Right atrium auricular region (tissue), 2 donors: ENCODE measurements around the gene ABHD2. TPM values are rescaled to one million over a fixed set of nuclear protein-coding genes. Genes with fewer than 3 reads are reported as not detected.
"Not testable (repeated sequence)": the region's sequence is repeated elsewhere in the genome, so short reads cannot be mapped to it uniquely, and the experiment has no call there.

Experiments
- DNase-seq: peaks from one replicate; pipeline ENCODE4 v3.0.0-alpha.2; 2019; ENCODE audit warnings: low spot score
- H3K27ac ChIP-seq, 2 donors: fragments of 200-600 bp; sonication (generic); 1 replicate in 1 of 2; 2 replicates in 1 of 2; pipeline ENCODE4 v1.5.1; 2016 to 2019
- H3K27me3 ChIP-seq, 2 donors: fragments of 200-600 bp; sonication (generic); one replicate each; pipeline versions ENCODE4 v1.5.1 to v1.6.0; 2017 to 2019
- H3K36me3 ChIP-seq: fragments of 200-600 bp; sonication (generic); one replicate; pipeline ENCODE4 v1.5.1; 2016
- H3K4me1 ChIP-seq, 2 donors: fragments of 200-600 bp; sonication (generic); one replicate each; pipeline versions ENCODE4 v1.5.1 to v1.6.0; 2017 to 2019
- H3K4me3 ChIP-seq, 2 donors: fragments of 200-600 bp; sonication (generic); 1 replicate in 1 of 2; 2 replicates in 1 of 2; pipeline ENCODE4 v1.5.1; 2017 to 2019; ENCODE audit warnings: mild to moderate bottlenecking in 1 of 2, moderate library complexity in 1 of 2
- H3K9me3 ChIP-seq, 2 donors: fragments of 200-600 bp; sonication (generic); one replicate each; pipeline ENCODE4 v1.5.1; 2019
- total RNA-seq, 2 donors: library from RNA; depleted of rRNA; stranded (reverse); fragments of >200 nt; gene quantifications; one replicate each; pipeline ENCODE4 v1.1.0, GENCODE V29; 2016
- TF ChIP-seq, protein P1 (sequence below), 2 donors: fragments of 200-600 bp; sonication (generic); IDR thresholded peaks; one replicate each; pipeline ENCODE4 v1.5.1; 2019; ENCODE audit warnings: antibody characterized with exemption in 2 of 2

Gene ABHD2
- total RNA-seq, 2 donors from 2014 or later: 115 to 118 TPM

DNA sequence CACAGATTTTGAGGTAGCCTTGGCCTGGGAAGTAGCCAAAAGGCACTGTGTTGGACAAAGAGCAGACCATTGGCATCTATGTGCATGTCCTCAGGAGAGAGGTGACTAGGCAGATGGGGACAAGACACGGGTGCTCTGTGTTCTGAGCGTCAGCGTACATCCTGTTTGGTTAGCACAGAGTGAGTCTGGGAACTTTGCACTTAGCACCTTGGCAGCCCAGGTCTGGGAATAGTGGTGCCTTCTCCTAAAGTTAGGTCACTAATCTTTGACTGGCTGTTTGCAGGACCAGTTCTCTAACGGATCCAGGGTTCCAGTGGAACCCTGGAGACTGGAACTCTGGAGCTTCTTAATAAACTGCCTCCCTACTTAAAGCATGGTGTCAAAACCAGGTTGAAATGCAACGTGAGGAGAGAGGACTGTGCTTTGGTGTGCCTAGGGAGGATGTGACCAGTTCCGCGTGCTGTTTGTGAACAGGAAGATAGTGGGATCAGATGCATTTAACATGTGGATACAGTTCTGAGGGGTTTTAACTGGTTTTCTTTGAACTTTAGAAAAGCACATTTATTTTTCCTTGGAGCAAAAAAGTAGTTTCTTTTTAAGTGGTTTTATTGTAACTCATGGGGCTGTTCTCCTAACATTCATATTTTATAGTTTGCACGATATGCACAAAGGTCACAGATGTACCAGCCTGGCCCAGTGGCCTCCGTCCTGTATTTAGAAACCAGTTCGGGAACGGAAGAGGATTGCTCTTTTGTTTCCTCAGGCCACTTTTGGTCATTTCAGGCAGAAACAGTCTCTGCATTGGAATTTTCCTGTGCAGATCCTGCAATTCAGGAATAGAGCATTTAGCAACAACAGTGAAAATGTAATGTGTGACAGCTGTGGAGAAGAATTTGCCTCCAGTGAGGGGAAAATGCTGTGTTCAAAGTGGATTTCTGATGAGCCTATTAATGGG is 48.8 kb downstream of the ABHD2 start:
- no peaks in the 10 kb centered on the region for H3K9me3 ChIP-seq
- H3K27ac ChIP-seq: peak overlapping the region; percentile 86 to 91
- H3K36me3 ChIP-seq: peaks cover 15% of the 10 kb centered on the region
- DNase-seq: peak; percentile 73
- no peaks in the 10 kb centered on the region for H3K27me3 ChIP-seq
- TF ChIP-seq, protein P1, sequence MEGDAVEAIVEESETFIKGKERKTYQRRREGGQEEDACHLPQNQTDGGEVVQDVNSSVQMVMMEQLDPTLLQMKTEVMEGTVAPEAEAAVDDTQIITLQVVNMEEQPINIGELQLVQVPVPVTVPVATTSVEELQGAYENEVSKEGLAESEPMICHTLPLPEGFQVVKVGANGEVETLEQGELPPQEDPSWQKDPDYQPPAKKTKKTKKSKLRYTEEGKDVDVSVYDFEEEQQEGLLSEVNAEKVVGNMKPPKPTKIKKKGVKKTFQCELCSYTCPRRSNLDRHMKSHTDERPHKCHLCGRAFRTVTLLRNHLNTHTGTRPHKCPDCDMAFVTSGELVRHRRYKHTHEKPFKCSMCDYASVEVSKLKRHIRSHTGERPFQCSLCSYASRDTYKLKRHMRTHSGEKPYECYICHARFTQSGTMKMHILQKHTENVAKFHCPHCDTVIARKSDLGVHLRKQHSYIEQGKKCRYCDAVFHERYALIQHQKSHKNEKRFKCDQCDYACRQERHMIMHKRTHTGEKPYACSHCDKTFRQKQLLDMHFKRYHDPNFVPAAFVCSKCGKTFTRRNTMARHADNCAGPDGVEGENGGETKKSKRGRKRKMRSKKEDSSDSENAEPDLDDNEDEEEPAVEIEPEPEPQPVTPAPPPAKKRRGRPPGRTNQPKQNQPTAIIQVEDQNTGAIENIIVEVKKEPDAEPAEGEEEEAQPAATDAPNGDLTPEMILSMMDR (IDR thresholded peaks at IDR 0.05): no peak
- H3K4me3 ChIP-seq: no peak overlapping the region
- H3K4me1 ChIP-seq: peaks cover 0 to 82% of the 10 kb centered on the region in 2 donors

DNA sequence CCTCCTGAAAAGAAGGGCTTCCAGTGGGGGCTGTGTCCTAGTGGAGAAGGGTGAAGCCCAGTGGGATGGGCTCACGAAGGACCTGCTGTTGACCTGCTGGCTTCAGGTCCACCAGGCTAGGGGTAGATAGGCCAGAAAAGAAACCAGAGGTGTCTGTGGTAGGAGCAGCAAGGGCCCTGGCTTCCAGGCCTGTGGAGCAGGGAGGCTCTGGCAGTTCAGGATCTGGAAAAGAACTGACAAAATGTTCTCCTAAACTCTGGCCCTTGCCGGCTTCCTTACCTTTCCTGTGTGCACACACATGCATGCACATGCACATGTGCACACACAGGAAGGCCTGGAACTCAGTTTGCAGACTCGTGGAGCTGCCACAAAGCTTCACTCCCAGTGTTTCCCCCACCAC is 49.7 kb downstream of the ABHD2 start:
- TF ChIP-seq, protein P1 (IDR thresholded peaks at IDR 0.05): no peak
- no peak for DNase-seq
- Histone ChIP-seq H3K4me1 (peaks cover 0 to 81% of the 10 kb centered on the region in 2 donors), H3K27ac (peak overlapping the region; percentile 86 to 91), H3K27me3 (no peaks in the 10 kb centered on the region), H3K36me3 (peaks cover 15% of the 10 kb centered on the region), H3K9me3 (no peaks in the 10 kb centered on the region), H3K4me3 (no peak overlapping the region)

DNA sequence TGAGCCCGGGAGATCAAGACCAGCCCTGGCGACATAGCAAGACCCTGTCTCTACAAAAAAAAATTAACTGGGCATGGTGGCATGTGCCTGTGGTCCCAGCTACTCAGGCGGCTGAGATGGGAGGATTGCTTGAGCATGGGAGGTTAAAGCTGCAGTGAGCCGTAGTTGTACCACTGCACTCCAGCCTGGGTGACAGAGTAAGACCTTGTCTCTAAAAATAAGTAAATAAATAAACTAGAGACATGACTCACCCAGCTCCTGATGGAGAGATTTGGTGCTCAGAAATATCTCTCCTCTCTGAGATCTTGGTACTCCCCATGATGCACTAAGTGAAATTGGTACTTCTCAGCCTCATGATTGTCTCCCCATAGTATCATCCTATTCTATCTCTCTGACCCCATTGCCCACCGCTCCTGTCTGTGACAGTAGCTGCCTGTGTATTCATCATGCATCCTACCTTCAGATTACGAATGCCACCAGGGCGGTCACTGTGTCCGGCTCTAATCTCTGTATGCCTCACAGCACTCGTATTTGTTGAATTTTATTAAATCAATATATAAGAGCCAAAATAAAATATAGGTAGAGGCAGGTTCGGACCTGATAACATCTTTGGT is 50.9 kb downstream of the ABHD2 start:
- TF ChIP-seq, protein P1 (IDR thresholded peaks at IDR 0.05): no peak
- no peaks in the 10 kb centered on the region for H3K27me3 ChIP-seq

DNA sequence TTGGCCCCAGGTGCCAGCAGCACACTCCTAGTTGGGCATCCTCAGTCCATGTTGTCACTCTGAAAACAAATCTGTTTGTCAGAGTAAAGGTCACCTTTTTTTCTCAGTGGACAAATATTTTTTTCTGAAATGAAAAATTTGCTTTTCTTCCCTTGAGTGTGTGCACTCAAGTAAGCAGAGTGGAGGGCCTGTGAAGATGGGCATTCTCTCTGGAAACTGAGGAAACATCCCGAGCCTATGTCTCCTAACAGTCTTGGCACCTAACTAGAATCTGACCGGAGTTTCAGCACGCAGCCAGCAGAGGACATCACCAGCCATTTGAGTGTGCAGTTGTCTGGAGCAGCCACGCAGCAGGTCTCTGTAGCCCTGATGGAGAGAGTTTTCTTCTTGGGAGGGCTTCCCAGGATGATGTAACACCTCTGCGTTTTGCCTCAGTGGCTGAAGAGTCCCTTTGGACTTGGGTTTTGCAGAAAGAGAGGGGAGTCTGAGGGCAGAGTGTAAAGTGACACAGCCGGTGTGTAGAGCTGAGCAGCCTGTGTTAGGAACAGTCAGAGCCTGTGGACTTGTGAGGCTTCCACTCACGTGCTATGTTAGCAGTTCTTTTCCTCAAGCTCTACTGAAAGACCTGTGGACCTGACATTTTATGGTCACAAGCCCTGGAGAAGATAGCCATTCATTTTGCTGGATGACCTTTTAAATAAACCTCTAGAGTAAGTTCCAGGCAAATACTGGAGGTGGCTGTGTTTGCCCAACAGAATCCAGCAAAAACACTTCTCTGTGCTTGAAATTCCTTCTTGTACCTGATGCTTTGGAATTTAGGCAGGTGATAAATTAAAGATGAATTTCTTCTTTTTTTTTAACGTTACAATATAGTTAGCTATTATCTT is 51.6 kb downstream of the ABHD2 start:
- no peak overlapping the region for H3K4me3 ChIP-seq
- H3K9me3 ChIP-seq: no peaks in the 10 kb centered on the region
- H3K36me3 ChIP-seq: peaks cover 15% of the 10 kb centered on the region
- peak overlapping the region; percentile 86 to 91 for H3K27ac ChIP-seq
- no peak for DNase-seq
- peaks cover 0 to 89% of the 10 kb centered on the region in 2 donors for H3K4me1 ChIP-seq
- TF ChIP-seq, protein P1 (IDR thresholded peaks at IDR 0.05): peak in 1 of 2 donors; percentile 21
- no peaks in the 10 kb centered on the region for H3K27me3 ChIP-seq

More for the DNA sequence above, 50.9 kb downstream of the ABHD2 start:
- no peak overlapping the region for H3K4me3 ChIP-seq
- H3K27ac ChIP-seq: peak overlapping the region; percentile 86 to 91
- H3K36me3 ChIP-seq: peaks cover 15% of the 10 kb centered on the region
- H3K9me3 ChIP-seq: no peaks in the 10 kb centered on the region
- H3K4me1 ChIP-seq: peaks cover 0 to 86% of the 10 kb centered on the region in 2 donors
- no peak for DNase-seq

DNA sequence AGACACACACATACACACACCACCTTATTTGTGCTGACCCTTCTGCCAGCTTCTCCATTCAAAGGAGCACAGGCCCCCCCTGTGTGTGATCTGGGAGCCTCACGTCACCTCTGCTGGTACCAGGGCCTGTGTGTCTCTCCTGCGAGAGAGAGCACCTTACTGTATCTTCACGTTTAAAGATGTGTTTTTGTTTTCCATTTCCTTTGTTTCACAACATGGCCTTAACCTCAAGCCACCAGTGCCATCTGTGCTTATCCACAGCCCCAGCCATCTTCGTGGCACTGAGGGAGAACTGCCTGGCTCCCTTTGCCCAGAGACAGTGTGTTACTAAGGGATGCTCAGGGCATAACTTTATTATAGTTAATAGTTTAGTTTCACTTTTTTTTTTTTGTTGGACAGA is 52.3 kb downstream of the ABHD2 start:
- Histone ChIP-seq H3K27ac (peak overlapping the region; percentile 86 to 91), H3K4me1 (peaks cover 0 to 91% of the 10 kb centered on the region in 2 donors), H3K9me3 (no peaks in the 10 kb centered on the region), H3K27me3 (no peaks in the 10 kb centered on the region), H3K4me3 (no peak overlapping the region), H3K36me3 (peaks cover 15% of the 10 kb centered on the region)
- DNase-seq: no peak
- TF ChIP-seq, protein P1 (IDR thresholded peaks at IDR 0.05): no peak

DNA sequence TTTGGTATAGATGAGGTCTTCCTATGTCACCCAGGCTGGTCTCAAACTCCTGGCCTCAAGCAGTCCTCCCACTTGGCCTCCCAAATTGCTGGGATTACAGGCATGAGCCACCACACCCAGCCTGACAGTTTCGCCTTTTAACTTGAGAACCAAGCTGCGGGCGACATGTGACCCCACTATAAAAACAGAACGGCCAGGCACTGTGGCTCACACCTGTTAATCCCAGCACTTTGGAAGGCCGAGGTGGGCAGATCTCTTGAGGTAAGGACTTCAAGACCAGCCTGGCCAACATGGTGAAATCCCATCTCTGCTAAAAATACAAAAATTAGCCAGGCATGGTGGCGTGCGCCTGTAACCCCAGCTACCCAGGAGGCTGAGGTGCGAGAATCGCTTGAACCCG is 52.9 kb downstream of the ABHD2 start:
- not testable (repeated sequence) for H3K9me3 ChIP-seq, H3K27me3 ChIP-seq, DNase-seq, H3K4me3 ChIP-seq
- Histone ChIP-seq H3K27ac (peak overlapping the region; percentile 86 to 91), H3K4me1 (peaks cover 0 to 91% of the 10 kb centered on the region in 2 donors), H3K36me3 (peaks cover 15% of the 10 kb centered on the region)
